SU-DHL-6 (cell line): ENCODE results near the gene AACS.

Experiments
- H2AFZ ChIP-seq: fragments of 200-600 bp; sonication (generic); 2 replicates; pipeline ENCODE4 v1.6.1; 2014; ENCODE audit warnings: low read depth, mild to moderate bottlenecking, moderate library complexity, mixed read lengths, antibody characterized with exemption, low read length; ENCODE audit not compliant: severe bottlenecking
- H3F3A ChIP-seq: fragments of 200-600 bp; shearing (Covaris generic); 2 replicates; pipeline ENCODE4 v1.6.0; 2016; ENCODE audit warnings: antibody characterized with exemption, mild to moderate bottlenecking; ENCODE audit not compliant: insufficient read depth
- H3K27ac ChIP-seq: fragments of 200-600 bp; sonication (generic); 2 replicates; pipeline ENCODE4 v1.5.1; 2016; ENCODE audit warnings: low read depth, mild to moderate bottlenecking, low read length, moderate library complexity, mixed read lengths
- H3K27me3 ChIP-seq: fragments of 200-600 bp; sonication (generic), shearing (Covaris generic); 2 replicates; pipeline ENCODE4 v1.6.0; 2014; ENCODE audit warnings: mild to moderate bottlenecking, low read length
- H3K36me3 ChIP-seq: fragments of 200-600 bp; sonication (generic); 2 replicates; pipeline ENCODE4 v1.6.1; 2014; ENCODE audit warnings: mild to moderate bottlenecking, low read length, mixed read lengths
- H3K4me2 ChIP-seq: fragments of 300-600, 200-600 bp; shearing (Covaris generic), sonication (generic); 2 replicates; pipeline ENCODE4 v1.6.0; 2014; ENCODE audit warnings: low read length, low read depth, mild to moderate bottlenecking; ENCODE audit not compliant: poor library complexity, severe bottlenecking
- H3K4me3 ChIP-seq: fragments of 200-600 bp; sonication (generic); 2 replicates; pipeline ENCODE4 v1.5.1; 2014; ENCODE audit warnings: antibody characterized with exemption, low read length, mild to moderate bottlenecking, mixed read lengths; ENCODE audit not compliant: insufficient read depth, poor library complexity, severe bottlenecking
- H3K79me2 ChIP-seq: fragments of 200-600 bp; sonication (generic); 2 replicates; pipeline ENCODE4 v1.6.1; 2014; ENCODE audit warnings: mild to moderate bottlenecking, low read length, moderate library complexity; ENCODE audit not compliant: insufficient read depth
- H3K9ac ChIP-seq: fragments of 200-600 bp; sonication (generic); 2 replicates; pipeline ENCODE4 v1.7.0; 2014; ENCODE audit warnings: mild to moderate bottlenecking, low read length
- H3K9me2 ChIP-seq: fragments of 200-600 bp; sonication (generic); replicated peaks from 2 replicates; pipeline ENCODE4 v1.6.1; 2014; ENCODE audit warnings: low read length; ENCODE audit not compliant: insufficient read depth
- H3K9me3 ChIP-seq: fragments of 200-600 bp; sonication (generic); 2 replicates; pipeline ENCODE4 v1.6.1; 2014; ENCODE audit warnings: low read length, mixed read lengths; ENCODE audit not compliant: insufficient read depth
- H4K20me1 ChIP-seq: fragments of 200-600 bp; sonication (generic); 2 replicates; pipeline ENCODE4 v1.6.1; 2014; ENCODE audit warnings: low read depth, mild to moderate bottlenecking, antibody characterized with exemption, low read length, moderate library complexity, mixed read lengths
- EZH2phosphoT487 ChIP-seq: fragments of 200-600 bp; sonication (generic), shearing (Covaris generic); conservative IDR thresholded peaks from 2 replicates; pipeline ENCODE4 v1.6.1; 2018; ENCODE audit warnings: mild to moderate bottlenecking, antibody characterized with exemption, low read length, moderate library complexity, mixed read lengths
- TF ChIP-seq, protein P1 (sequence below): fragments of 200-600 bp; sonication (generic); IDR thresholded peaks from one replicate; pipeline ENCODE4 v1.5.1; 2017; ENCODE audit warnings: antibody characterized with exemption, mild to moderate bottlenecking, low read length, moderate library complexity; ENCODE audit not compliant: insufficient read depth, poor library complexity, severe bottlenecking

The AACS gene

DNA sequence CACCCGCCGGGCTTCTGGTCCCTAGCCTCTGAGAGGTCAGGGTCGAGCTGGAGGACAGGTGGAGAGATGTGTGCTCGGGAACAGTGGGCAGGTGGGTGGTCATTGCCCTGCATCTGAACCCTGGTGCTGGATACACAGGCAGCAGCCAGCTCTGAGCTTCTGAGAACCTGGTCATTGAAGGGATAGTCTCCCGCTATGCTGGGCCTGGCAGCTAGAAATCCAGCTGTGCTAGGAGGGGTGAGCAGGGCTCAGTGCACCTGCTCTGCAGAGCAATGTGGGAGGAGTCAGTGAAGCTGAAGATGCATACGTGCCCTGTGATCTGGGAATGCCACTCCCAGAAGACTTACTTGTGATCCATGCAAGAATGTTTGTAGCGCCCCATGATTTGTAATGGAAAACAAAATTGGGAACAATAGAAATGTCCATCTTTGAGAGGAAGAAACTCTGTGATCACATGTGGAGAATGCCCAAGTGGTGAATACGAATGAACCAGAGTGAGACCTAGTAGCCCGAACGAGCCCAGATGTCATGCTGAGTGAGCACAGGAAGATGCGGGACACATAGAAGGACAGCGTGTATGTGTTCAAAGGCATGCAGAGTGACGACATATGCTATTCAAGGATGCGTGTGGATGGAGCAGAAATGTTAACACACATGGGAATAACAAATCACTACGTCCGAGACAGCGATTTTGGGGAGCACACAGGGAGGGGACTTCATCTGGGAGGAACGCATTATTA lies 63.4 kb downstream of the AACS start:
- Histone ChIP-seq H3K9ac (no peak overlapping the region), H3K4me3 (no peak overlapping the region), H3K4me2 (no peak overlapping the region), H3K27ac (no peak overlapping the region), H3K9me2 (no peaks in the 10 kb centered on the region), H4K20me1 (no peaks in the 10 kb centered on the region), H3F3A (no peaks in the 10 kb centered on the region; the same call in 1 of the 2 replicates), H3K36me3 (no peaks in the 10 kb centered on the region), H2AFZ (no peak overlapping the region), H3K27me3 (no peaks in the 10 kb centered on the region), H3K79me2 (no peaks in the 10 kb centered on the region), H3K9me3 (no peaks in the 10 kb centered on the region)
- TF ChIP-seq, protein P1, sequence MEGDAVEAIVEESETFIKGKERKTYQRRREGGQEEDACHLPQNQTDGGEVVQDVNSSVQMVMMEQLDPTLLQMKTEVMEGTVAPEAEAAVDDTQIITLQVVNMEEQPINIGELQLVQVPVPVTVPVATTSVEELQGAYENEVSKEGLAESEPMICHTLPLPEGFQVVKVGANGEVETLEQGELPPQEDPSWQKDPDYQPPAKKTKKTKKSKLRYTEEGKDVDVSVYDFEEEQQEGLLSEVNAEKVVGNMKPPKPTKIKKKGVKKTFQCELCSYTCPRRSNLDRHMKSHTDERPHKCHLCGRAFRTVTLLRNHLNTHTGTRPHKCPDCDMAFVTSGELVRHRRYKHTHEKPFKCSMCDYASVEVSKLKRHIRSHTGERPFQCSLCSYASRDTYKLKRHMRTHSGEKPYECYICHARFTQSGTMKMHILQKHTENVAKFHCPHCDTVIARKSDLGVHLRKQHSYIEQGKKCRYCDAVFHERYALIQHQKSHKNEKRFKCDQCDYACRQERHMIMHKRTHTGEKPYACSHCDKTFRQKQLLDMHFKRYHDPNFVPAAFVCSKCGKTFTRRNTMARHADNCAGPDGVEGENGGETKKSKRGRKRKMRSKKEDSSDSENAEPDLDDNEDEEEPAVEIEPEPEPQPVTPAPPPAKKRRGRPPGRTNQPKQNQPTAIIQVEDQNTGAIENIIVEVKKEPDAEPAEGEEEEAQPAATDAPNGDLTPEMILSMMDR, result no peak
- TF ChIP-seq EZH2phosphoT487, result no peak

DNA sequence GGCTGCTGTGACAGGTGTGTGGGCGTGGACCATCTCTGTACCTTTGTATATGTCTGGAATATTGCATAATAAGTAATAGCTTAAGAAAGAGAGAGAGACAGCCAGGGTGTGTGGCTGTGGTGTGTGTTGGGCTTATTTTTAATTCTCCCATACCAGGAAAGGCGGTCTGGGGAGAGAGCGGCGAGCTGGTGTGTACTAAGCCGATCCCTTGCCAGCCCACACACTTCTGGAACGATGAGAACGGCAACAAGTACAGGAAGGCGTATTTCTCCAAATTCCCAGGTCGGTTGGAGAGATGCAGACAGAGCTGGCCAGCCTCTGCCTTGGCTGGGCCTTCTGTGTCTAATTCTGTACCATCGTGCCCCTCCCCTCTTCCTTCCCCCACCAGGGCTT lies 63.9 kb downstream of the AACS start:
- no peaks in the 10 kb centered on the region for H4K20me1 ChIP-seq
- TF ChIP-seq, protein P1, result no peak
- no peak for TF ChIP-seq EZH2phosphoT487

DNA sequence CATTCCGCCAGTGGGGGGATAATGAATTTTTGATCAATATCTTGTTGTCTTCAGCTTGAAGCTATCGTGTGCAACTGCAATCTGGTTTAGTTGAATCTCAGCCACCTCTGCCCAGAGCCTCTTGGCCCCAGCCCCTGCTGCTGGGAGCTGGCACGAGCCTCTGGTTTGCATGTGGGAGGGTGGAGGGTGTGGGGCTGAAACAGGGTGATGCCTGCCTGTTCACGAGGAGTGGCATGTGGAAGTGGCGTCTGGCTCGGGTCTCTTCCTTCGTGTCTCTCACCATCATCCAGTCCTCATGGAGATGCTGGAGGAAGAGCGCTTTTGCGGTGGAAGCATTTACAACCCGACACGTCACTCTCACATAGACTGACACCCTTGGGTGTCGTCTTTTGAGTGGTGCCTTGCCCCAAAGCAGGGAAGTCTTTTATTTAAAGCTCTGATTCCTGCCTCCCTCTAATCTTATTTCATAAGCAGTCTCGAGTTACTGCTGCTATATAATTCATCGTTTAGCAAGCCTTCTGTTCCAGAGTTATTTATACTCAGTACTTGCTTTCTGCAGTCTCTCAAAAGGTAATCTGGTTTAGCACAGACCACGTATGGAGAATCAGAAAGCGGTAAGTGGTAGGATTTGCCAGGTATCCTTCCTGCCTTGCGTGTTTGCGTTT lies 64.5 kb downstream of the AACS start:
- Histone ChIP-seq H4K20me1 (no peaks in the 10 kb centered on the region), H3K27me3 (no peaks in the 10 kb centered on the region), H3K9ac (no peak overlapping the region), H3K9me3 (no peaks in the 10 kb centered on the region), H2AFZ (no peak overlapping the region), H3F3A (no peaks in the 10 kb centered on the region; the same call in 1 of the 2 replicates), H3K79me2 (no peaks in the 10 kb centered on the region), H3K27ac (no peak overlapping the region), H3K9me2 (no peaks in the 10 kb centered on the region), H3K4me3 (no peak overlapping the region), H3K36me3 (no peaks in the 10 kb centered on the region), H3K4me2 (no peak overlapping the region)
- TF ChIP-seq EZH2phosphoT487, result no peak
- TF ChIP-seq, protein P1, result no peak

More for the DNA sequence above, 63.9 kb downstream of the AACS start:
- no peaks in the 10 kb centered on the region; the same call in 1 of the 2 replicates for H3F3A ChIP-seq
- no peak overlapping the region for H3K27ac ChIP-seq
- H3K36me3 ChIP-seq, result no peaks in the 10 kb centered on the region
- no peaks in the 10 kb centered on the region for H3K79me2 ChIP-seq
- H3K27me3 ChIP-seq, result no peaks in the 10 kb centered on the region
- H3K9me2 ChIP-seq, result no peaks in the 10 kb centered on the region
- H3K4me2 ChIP-seq, result no peak overlapping the region
- H3K4me3 ChIP-seq, result no peak overlapping the region
- H2AFZ ChIP-seq, result no peak overlapping the region
- H3K9me3 ChIP-seq, result no peaks in the 10 kb centered on the region
- H3K9ac ChIP-seq, result no peak overlapping the region
